ENCODE results near the gene GMDS.

GRCh38 chr6:1574083-1574761 is 671.2 kb downstream of the GMDS start:
- TF ChIP-seq REST (IDR thresholded peaks at IDR 0.05; ENCODE audit: unreplicated experiment) (no peak), CTCF (conservative IDR thresholded peaks at IDR 0.05; ENCODE audit: low read depth in 2 of 2) (no peak), CREB1 (CRISPR knock-in tag; IDR thresholded peaks at IDR 0.05; ENCODE audit: low read depth) (no peak), EZH2phosphoT487 (IDR thresholded peaks at IDR 0.05; ENCODE audit: unreplicated experiment) (no peak), EZH2 (IDR thresholded peaks at IDR 0.05; ENCODE audit: low read depth, unreplicated experiment) (no peak), NANOG (IDR thresholded peaks at IDR 0.05; ENCODE audit: borderline replicate concordance) (no peak), POLR2AphosphoS5 (IDR thresholded peaks at IDR 0.05; ENCODE audit: low read depth) (no peak), JUNB (IDR thresholded peaks at IDR 0.05; ENCODE audit: unreplicated experiment) (no peak), ZNF114 (CRISPR knock-in tag; IDR thresholded peaks at IDR 0.05) (no peak)
